Ishikawa (cell line): Measurements from ENCODE around the gene ZNF428.

Experiments used
- CEBPB ChIP-seq: IDR thresholded peaks from 2 replicates; pipeline ENCODE4 v1.6.1; 2012
- CREB1 ChIP-seq: IDR thresholded peaks from 2 replicates; pipeline ENCODE4 v1.6.1; 2012; ENCODE audit warnings: low read depth
- EGR1 ChIP-seq: IDR thresholded peaks from 2 replicates; pipeline ENCODE4 v1.6.1; 2012
- EP300 ChIP-seq: IDR thresholded peaks from 2 replicates; pipeline ENCODE4 v1.6.1; 2012; ENCODE audit warnings: borderline replicate concordance
- FOXM1 ChIP-seq: IDR thresholded peaks from 2 replicates; pipeline ENCODE4 v1.6.1; 2012; ENCODE audit warnings: low read depth, borderline replicate concordance
- NFIC ChIP-seq: IDR thresholded peaks from 2 replicates; pipeline ENCODE4 v1.6.1; 2012
- RAD21 ChIP-seq: IDR thresholded peaks from 2 replicates; pipeline ENCODE4 v1.6.1; 2012; ENCODE audit warnings: low read depth
- TAF1 ChIP-seq: IDR thresholded peaks from 2 replicates; pipeline ENCODE4 v1.6.1; 2012; ENCODE audit warnings: low read depth, mild to moderate bottlenecking
- TCF12 ChIP-seq: IDR thresholded peaks from 2 replicates; pipeline ENCODE4 v1.6.1; 2012; ENCODE audit warnings: low read depth
- TEAD4 ChIP-seq: IDR thresholded peaks from 2 replicates; pipeline ENCODE4 v1.6.1; 2012
- YY1 ChIP-seq: IDR thresholded peaks from 2 replicates; pipeline ENCODE4 v1.6.1; 2012; ENCODE audit warnings: low read depth
- ZBTB7A ChIP-seq: IDR thresholded peaks from 2 replicates; pipeline ENCODE4 v1.6.1; 2012; ENCODE audit warnings: low read depth
- TF ChIP-seq, protein P1 (sequence below): IDR thresholded peaks from 2 replicates; pipeline ENCODE4 v1.6.1; 2012
- TF ChIP-seq, protein P2 (sequence below): IDR thresholded peaks from 2 replicates; pipeline ENCODE4 v1.6.1; 2012; ENCODE audit warnings: low read depth, mild to moderate bottlenecking
- TF ChIP-seq, protein P3 (sequence below): IDR thresholded peaks from 2 replicates; pipeline ENCODE4 v1.6.1; 2012

The ZNF428 gene

DNA sequence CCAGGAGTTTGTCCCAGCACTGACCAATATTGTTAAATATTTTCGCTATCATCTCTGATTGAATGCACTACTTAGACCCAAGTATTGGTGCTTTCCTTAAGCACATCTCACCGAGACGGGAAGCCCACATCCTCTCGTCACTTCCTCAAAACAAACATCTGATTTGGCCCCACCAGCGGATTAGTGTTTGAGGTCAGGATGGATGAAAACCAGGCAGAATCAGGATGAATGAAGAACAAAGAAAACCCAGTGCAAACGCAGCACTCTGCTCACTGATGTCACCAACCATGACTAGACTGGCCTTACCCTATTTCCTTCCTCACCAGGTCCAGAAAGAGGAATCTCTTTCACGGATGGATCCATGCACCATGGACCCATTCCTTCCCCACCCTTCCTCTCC, 44.6 kb upstream of the ZNF428 start:
- TF ChIP-seq EP300 (no peak), TEAD4 (no peak), CEBPB (no peak), CREB1 (no peak), ZBTB7A (no peak), TAF1 (no peak), RAD21 (no peak), NFIC (no peak), TCF12 (no peak)
- TF ChIP-seq, protein P1, sequence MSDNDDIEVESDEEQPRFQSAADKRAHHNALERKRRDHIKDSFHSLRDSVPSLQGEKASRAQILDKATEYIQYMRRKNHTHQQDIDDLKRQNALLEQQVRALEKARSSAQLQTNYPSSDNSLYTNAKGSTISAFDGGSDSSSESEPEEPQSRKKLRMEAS: no peak
- TF ChIP-seq, protein P2, sequence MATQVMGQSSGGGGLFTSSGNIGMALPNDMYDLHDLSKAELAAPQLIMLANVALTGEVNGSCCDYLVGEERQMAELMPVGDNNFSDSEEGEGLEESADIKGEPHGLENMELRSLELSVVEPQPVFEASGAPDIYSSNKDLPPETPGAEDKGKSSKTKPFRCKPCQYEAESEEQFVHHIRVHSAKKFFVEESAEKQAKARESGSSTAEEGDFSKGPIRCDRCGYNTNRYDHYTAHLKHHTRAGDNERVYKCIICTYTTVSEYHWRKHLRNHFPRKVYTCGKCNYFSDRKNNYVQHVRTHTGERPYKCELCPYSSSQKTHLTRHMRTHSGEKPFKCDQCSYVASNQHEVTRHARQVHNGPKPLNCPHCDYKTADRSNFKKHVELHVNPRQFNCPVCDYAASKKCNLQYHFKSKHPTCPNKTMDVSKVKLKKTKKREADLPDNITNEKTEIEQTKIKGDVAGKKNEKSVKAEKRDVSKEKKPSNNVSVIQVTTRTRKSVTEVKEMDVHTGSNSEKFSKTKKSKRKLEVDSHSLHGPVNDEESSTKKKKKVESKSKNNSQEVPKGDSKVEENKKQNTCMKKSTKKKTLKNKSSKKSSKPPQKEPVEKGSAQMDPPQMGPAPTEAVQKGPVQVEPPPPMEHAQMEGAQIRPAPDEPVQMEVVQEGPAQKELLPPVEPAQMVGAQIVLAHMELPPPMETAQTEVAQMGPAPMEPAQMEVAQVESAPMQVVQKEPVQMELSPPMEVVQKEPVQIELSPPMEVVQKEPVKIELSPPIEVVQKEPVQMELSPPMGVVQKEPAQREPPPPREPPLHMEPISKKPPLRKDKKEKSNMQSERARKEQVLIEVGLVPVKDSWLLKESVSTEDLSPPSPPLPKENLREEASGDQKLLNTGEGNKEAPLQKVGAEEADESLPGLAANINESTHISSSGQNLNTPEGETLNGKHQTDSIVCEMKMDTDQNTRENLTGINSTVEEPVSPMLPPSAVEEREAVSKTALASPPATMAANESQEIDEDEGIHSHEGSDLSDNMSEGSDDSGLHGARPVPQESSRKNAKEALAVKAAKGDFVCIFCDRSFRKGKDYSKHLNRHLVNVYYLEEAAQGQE: no peak
- TF ChIP-seq, protein P3, sequence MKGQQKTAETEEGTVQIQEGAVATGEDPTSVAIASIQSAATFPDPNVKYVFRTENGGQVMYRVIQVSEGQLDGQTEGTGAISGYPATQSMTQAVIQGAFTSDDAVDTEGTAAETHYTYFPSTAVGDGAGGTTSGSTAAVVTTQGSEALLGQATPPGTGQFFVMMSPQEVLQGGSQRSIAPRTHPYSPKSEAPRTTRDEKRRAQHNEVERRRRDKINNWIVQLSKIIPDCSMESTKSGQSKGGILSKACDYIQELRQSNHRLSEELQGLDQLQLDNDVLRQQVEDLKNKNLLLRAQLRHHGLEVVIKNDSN: no peak

DNA sequence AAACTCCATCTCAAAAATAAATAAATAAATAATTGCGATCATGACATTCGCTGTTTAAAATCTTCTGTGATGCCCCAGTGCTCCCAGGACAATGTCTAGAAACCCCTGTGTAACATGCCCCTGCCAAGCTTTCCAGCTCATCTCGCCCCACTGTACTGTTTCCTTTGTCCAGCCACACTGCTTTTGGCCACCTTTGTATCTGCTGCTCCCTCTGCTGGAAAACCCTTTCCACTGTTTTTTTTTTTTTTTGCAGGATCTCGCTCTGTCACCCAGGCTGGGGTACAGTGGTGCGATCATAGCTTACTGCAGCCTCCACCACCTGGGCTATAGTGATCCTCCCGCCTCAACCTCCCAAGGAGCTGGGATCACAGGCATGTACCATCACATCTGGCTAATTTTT, 43.1 kb upstream of the ZNF428 start:
- TF ChIP-seq TAF1: no peak
- TF ChIP-seq RAD21: peak; percentile 39

DNA sequence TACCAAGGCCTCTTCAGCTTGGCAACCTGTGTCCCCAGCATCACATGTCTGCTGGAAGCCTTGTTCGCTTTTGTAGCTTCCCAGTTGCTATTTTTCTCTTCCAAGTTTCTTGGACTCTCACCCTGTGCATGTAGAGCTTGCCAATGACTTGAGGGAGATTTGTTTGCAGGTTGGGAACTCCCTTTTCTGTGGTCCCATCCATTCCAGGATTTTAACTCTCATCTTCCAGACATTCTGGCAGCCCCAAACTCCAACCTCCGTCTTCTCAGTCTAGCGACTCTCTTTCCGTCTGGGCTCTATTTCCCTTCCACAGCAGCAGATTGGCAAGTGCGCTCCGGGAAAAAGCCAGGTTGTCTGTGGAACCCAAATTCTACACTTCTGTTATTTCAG, 41.5 kb upstream of the ZNF428 start:
- no peak for TF ChIP-seq CREB1
- TF ChIP-seq ZBTB7A: no peak
- TF ChIP-seq RAD21: no peak
- TF ChIP-seq TAF1: no peak
- TF ChIP-seq FOXM1: no peak
- TF ChIP-seq, protein P1: no peak
- no peak for TF ChIP-seq YY1
- TF ChIP-seq, protein P2: no peak
- no peak for TF ChIP-seq TCF12
- no peak for TF ChIP-seq EP300
- no peak for TF ChIP-seq EGR1
- TF ChIP-seq NFIC: no peak
- no peak for TF ChIP-seq TEAD4
- TF ChIP-seq, protein P3: no peak
- no peak for TF ChIP-seq CEBPB

DNA sequence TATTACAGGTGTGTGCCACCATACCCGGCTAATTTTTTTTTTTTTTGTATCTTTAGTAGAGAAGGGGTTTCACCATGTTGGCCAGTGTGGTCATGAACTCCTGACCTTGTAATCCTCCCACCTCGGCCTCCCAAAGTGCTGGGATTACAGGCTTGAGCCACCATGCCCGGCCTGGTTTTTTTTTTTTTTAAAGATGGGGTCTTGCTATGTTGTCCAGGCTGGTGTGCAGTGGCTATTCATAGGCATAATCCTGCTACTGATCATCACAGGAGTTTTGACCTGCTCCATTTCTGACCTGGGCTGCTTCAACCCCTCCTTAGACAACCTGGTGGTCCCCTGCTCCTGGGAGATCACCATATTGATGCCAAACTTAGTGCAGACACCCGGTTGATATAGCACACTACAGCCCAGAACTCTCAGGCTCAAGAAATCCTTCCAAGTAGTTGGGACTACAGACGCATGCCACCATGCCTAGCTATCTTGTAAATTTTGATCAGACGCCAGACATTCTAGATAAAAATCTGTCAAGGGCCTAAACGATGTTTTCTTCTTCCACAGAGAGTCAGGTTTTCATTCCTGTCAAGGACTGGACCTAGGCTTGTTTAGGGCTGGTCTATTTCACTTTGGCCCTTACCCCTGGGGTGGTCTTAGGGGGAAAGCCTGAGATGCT, 41.0 kb upstream of the ZNF428 start:
- TF ChIP-seq TEAD4 (no peak), YY1 (no peak), CEBPB (no peak), EP300 (no peak), TAF1 (no peak), EGR1 (no peak), RAD21 (no peak), ZBTB7A (no peak), FOXM1 (no peak)
- TF ChIP-seq, protein P2: no peak
- TF ChIP-seq, protein P3: no peak
